ENCODE data around the gene GPX6.
"Not testable (repeated sequence)": the region's sequence is repeated elsewhere in the genome, so short reads cannot be mapped to it uniquely, and the experiment has no call there.

Gene GPX6

GRCh38 chr6:28515676-28516075 is at the start of gene GPX6:
Gene GPX6, minus strand, starts transcription at chr6:28515793. Its CDS starts 50 bp downstream, at chr6:28515743.
- no peak for DNase-seq (ENCODE audit: low read depth)

GRCh38 chr6:28563430-28564095 is 48.0 kb upstream of the GPX6 start:
- no peak for DNase-seq (ENCODE audit: low read depth)

GRCh38 chr6:28558629-28559028 is 43.0 kb upstream of the GPX6 start:
- no peak for DNase-seq (ENCODE audit: low read depth)

GRCh38 chr6:28555136-28555535 is 39.5 kb upstream of the GPX6 start:
- no peak for DNase-seq (ENCODE audit: low read depth)

- DNase-seq (ENCODE audit: low read depth) = no peak
These were observed 38.6 kb upstream of the GPX6 start for GRCh38 chr6:28553986-28554881.

GRCh38 chr6:28553384-28553985 is 37.9 kb upstream of the GPX6 start:
- no peak for DNase-seq (ENCODE audit: low read depth)

- no peak for DNase-seq (ENCODE audit: low read depth)
These were observed 36.5 kb upstream of the GPX6 start for GRCh38 chr6:28551891-28552666.

GRCh38 chr6:28547003-28547402 is 31.4 kb upstream of the GPX6 start:
- not testable (repeated sequence) for DNase-seq (ENCODE audit: low read depth)

GRCh38 chr6:28545955-28546354 is 30.4 kb upstream of the GPX6 start:
- no peak for DNase-seq (ENCODE audit: low read depth)

GRCh38 chr6:28543651-28544610 is 28.3 kb upstream of the GPX6 start:
- DNase-seq (ENCODE audit: low read depth) = peak; percentile 32

- peak; percentile 87 for DNase-seq (ENCODE audit: low read depth)
These were observed 27.1 kb upstream of the GPX6 start for GRCh38 chr6:28542440-28543296.

- no peak for DNase-seq (ENCODE audit: low read depth)
These were observed 26.4 kb upstream of the GPX6 start for GRCh38 chr6:28541996-28542395.

- no peak for DNase-seq (ENCODE audit: low read depth)
These were observed 22.0 kb upstream of the GPX6 start for GRCh38 chr6:28537509-28538140.

- DNase-seq (ENCODE audit: low read depth) = peak; percentile 31
These were observed 21.5 kb upstream of the GPX6 start for GRCh38 chr6:28537065-28537464.

- DNase-seq (ENCODE audit: low read depth) = no peak
These were observed 19.3 kb upstream of the GPX6 start for GRCh38 chr6:28534875-28535274.

- DNase-seq (ENCODE audit: low read depth) = no peak
These were observed 18.7 kb upstream of the GPX6 start for GRCh38 chr6:28534306-28534705.

GRCh38 chr6:28531479-28532128 is 16.0 kb upstream of the GPX6 start:
- DNase-seq (ENCODE audit: low read depth) = no peak

GRCh38 chr6:28530777-28531176 is 15.2 kb upstream of the GPX6 start:
- no peak for DNase-seq (ENCODE audit: low read depth)

- no peak for DNase-seq (ENCODE audit: low read depth)
These were observed 10.0 kb upstream of the GPX6 start, which contains the start of gene GPX5 for GRCh38 chr6:28525496-28526039. Gene GPX5, plus strand, starts transcription at chr6:28525881. Its CDS starts 133 bp downstream, at chr6:28526014.
